GM23248 (cell line): ENCODE measurements around the gene ANG.

Experiments
- EZH2 ChIP-seq: fragments of 200-600 bp; sonication (generic); IDR thresholded peaks from 2 replicates; pipeline ENCODE4 v1.6.1; 2018; ENCODE audit warnings: antibody characterized with exemption, mild to moderate bottlenecking; ENCODE audit not compliant: insufficient read depth, poor library complexity, severe bottlenecking
- EZH2phosphoT487 ChIP-seq: fragments of 200-600 bp; sonication (generic); IDR thresholded peaks from 2 replicates; pipeline ENCODE4 v1.6.1; 2018; ENCODE audit warnings: antibody characterized with exemption, moderate library complexity, mild to moderate bottlenecking, low read depth; ENCODE audit not compliant: insufficient read depth

- TF ChIP-seq EZH2 (no peak), EZH2phosphoT487 (no peak)
These were observed 47.0 kb upstream of the ANG start, which contains the start of gene OR6S1 for GRCh38 chr14:20641591-20641990.
